H9 (cell line): ENCODE data around the gene SH3TC2. TPM values are rescaled to one million over a fixed set of nuclear protein-coding genes. Genes with fewer than 3 reads are reported as not detected.

Experiments
- DNase-seq: peaks from one replicate; pipeline ENCODE4 v3.0.0-alpha.2; 2017
- H2AFZ ChIP-seq: one replicate; pipeline ENCODE4 v1.6.1; 2013; ENCODE audit warnings: mild to moderate bottlenecking, low read length, control low read depth, moderate library complexity
- H2AK5ac ChIP-seq: 2 replicates; pipeline ENCODE4 v1.6.1; 2013; ENCODE audit warnings: low read length, control low read depth, mixed read lengths; ENCODE audit not compliant: insufficient read length
- H2BK120ac ChIP-seq: one replicate; pipeline ENCODE4 v1.6.1; 2013; ENCODE audit warnings: low read depth, mild to moderate bottlenecking, low read length, control low read depth, inconsistent platforms; ENCODE audit not compliant: poor library complexity, severe bottlenecking
- H2BK12ac ChIP-seq: 2 replicates; pipeline ENCODE4 v1.6.1; 2013; ENCODE audit warnings: low read length, control low read depth, mixed read lengths, low read depth; ENCODE audit not compliant: insufficient read length
- H2BK15ac ChIP-seq: 2 replicates; pipeline ENCODE4 v1.6.1; 2013; ENCODE audit warnings: low read depth, low read length, control low read depth
- H2BK20ac ChIP-seq: one replicate; pipeline ENCODE4 v1.6.1; 2013; ENCODE audit warnings: low read depth, mild to moderate bottlenecking, low read length, control low read depth, inconsistent platforms; ENCODE audit not compliant: poor library complexity, severe bottlenecking
- H2BK5ac ChIP-seq: 2 replicates; pipeline ENCODE4 v1.6.1; 2013; ENCODE audit warnings: low read length, control low read depth, mixed read lengths; ENCODE audit not compliant: insufficient read length
- H3K14ac ChIP-seq: 2 replicates; pipeline ENCODE4 v1.6.1; 2013; ENCODE audit warnings: low read length, control low read depth; ENCODE audit not compliant: insufficient read depth
- H3K18ac ChIP-seq: 2 replicates; pipeline ENCODE4 v1.6.1; 2013; ENCODE audit warnings: low read depth, mild to moderate bottlenecking, mixed read lengths, low read length, control low read depth; ENCODE audit not compliant: insufficient read length
- H3K23ac ChIP-seq: 2 replicates; pipeline ENCODE4 v1.6.1; 2013; ENCODE audit warnings: low read length, control low read depth, mixed read lengths, low read depth; ENCODE audit not compliant: insufficient read length
- H3K23me2 ChIP-seq: 2 replicates; pipeline ENCODE4 v1.6.1; 2013; ENCODE audit warnings: low read depth, mild to moderate bottlenecking, mixed read lengths, low read length, control low read depth; ENCODE audit not compliant: insufficient read length, poor library complexity, severe bottlenecking
- H3K27ac ChIP-seq: 2 replicates; pipeline ENCODE4 v1.5.1; 2013; ENCODE audit warnings: low read length, control low read depth, mixed read lengths, low read depth; ENCODE audit not compliant: insufficient read length
- H3K27me3 ChIP-seq: 2 replicates; pipeline ENCODE4 v1.6.1; 2013; ENCODE audit warnings: low read length, control low read depth, inconsistent platforms; ENCODE audit not compliant: insufficient read depth
- H3K4ac ChIP-seq: 2 replicates; pipeline ENCODE4 v1.6.1; 2013; ENCODE audit warnings: low read depth, mild to moderate bottlenecking, control low read depth, inconsistent platforms, low read length, moderate library complexity
- H3K4me1 ChIP-seq: 2 replicates; pipeline ENCODE4 v1.6.1; 2013; ENCODE audit warnings: low read length, control low read depth, inconsistent platforms; ENCODE audit not compliant: insufficient read depth
- H3K4me2 ChIP-seq: 2 replicates; pipeline ENCODE4 v1.6.1; 2013; ENCODE audit warnings: low read length, control low read depth, mixed read lengths; ENCODE audit not compliant: insufficient read length, insufficient read depth
- H3K56ac ChIP-seq: 2 replicates; pipeline ENCODE4 v1.6.1; 2013; ENCODE audit warnings: low read depth, mild to moderate bottlenecking, mixed read lengths, low read length, control low read depth; ENCODE audit not compliant: insufficient read length
- H3K79me1 ChIP-seq: 2 replicates; pipeline ENCODE4 v1.6.1; 2013; ENCODE audit warnings: low read depth, mild to moderate bottlenecking, moderate library complexity, low read length, control low read depth, inconsistent platforms; ENCODE audit not compliant: insufficient read depth, poor library complexity, severe bottlenecking
- H3K79me2 ChIP-seq: 2 replicates; pipeline ENCODE4 v1.6.1; 2013; ENCODE audit warnings: low read length, control low read depth, inconsistent platforms; ENCODE audit not compliant: insufficient read depth
- H3K9ac ChIP-seq: 2 replicates; pipeline ENCODE4 v1.6.1; 2013; ENCODE audit warnings: low read length, control low read depth, mixed read lengths; ENCODE audit not compliant: insufficient read length; ENCODE audit errors: extremely low read depth
- H3K9me3 ChIP-seq: one replicate; pipeline ENCODE4 v1.6.1; 2013; ENCODE audit warnings: low read depth, low read length, inconsistent platforms; ENCODE audit not compliant: control insufficient read depth
- H3T11ph ChIP-seq: one replicate; pipeline ENCODE4 v1.6.1; 2013; ENCODE audit warnings: mild to moderate bottlenecking, low read length, control low read depth, inconsistent platforms
- H4K20me1 ChIP-seq: one replicate; pipeline ENCODE4 v1.6.1; 2013; ENCODE audit not compliant: control insufficient read depth, insufficient read length, insufficient read depth
- H4K5ac ChIP-seq: 2 replicates; pipeline ENCODE4 v1.6.1; 2013; ENCODE audit warnings: low read depth, mild to moderate bottlenecking, mixed read lengths, low read length, control low read depth; ENCODE audit not compliant: insufficient read length
- H4K8ac ChIP-seq: replicated peaks from 2 replicates; pipeline ENCODE4 v1.6.1; 2013; ENCODE audit warnings: low read length, control low read depth, mixed read lengths, low read depth; ENCODE audit not compliant: insufficient read length
- H4K91ac ChIP-seq: 2 replicates; pipeline ENCODE4 v1.6.1; 2013; ENCODE audit warnings: low read depth, mild to moderate bottlenecking, moderate library complexity, mixed read lengths, low read length, control low read depth; ENCODE audit not compliant: insufficient read length
- H3K27ac Mint-ChIP-seq, 3 experiments: 2 replicates in 2 of 3; 3 replicates in 1 of 3; pipeline ENCODE4 v1.8.0; 2020 to 2021; ENCODE audit warnings: mixed read lengths in 3 of 3, mild to moderate bottlenecking in 1 of 3, moderate library complexity in 1 of 3
- H3K27me3 Mint-ChIP-seq: 2 replicates; pipeline ENCODE4 v1.8.0; 2021; ENCODE audit warnings: low read depth, mild to moderate bottlenecking, moderate library complexity, mixed read lengths
- H3K36me3 Mint-ChIP-seq, 3 experiments: 2 replicates in 2 of 3; 3 replicates in 1 of 3; pipeline ENCODE4 v1.8.0; 2020 to 2021; ENCODE audit warnings: low read depth in 3 of 3, mixed read lengths in 3 of 3; ENCODE audit not compliant: insufficient read depth in 1 of 3
- H3K4me1 Mint-ChIP-seq, 2 experiments: 2 replicates each; pipeline ENCODE4 v1.8.0; 2020; ENCODE audit warnings: mixed read lengths in 2 of 2
- H3K4me3 Mint-ChIP-seq, 2 experiments: 2 replicates in 1 of 2; 3 replicates in 1 of 2; pipeline ENCODE4 v1.8.0; 2020 to 2021; ENCODE audit warnings: mild to moderate bottlenecking in 2 of 2, mixed read lengths in 2 of 2, moderate library complexity in 1 of 2
- H3K9me3 Mint-ChIP-seq, 2 experiments: 2 replicates in 1 of 2; 3 replicates in 1 of 2; pipeline ENCODE4 v1.8.0; 2020; ENCODE audit warnings: mild to moderate bottlenecking in 2 of 2, mixed read lengths in 2 of 2, moderate library complexity in 1 of 2
- CTCF ChIP-seq: fragments of 200-600 bp; sonication (generic); conservative IDR thresholded peaks from 3 replicates; pipeline ENCODE4 v1.8.0; 2021; ENCODE audit warnings: antibody characterized with exemption, mild to moderate bottlenecking
- WGBS: extraction: QIAGEN DNeasy Blood & Tissue Kit; methylation state at CpG from one replicate; pipeline ENCODE4 v1.1.7; 2013; ENCODE audit warnings: missing lambda C conversion rate, low lambda C conversion rate, mixed read lengths; ENCODE audit not compliant: insufficient read length; ENCODE audit errors: extremely low coverage; 5-methylcytosine and 5-hydroxymethylcytosine counted together
- total RNA-seq: library from RNA; stranded (reverse); gene quantifications from 2 replicates; pipeline ENCODE4 v1.2.1, GENCODE V29; 2021

The SH3TC2 gene
- total RNA-seq, 1 experiment from 2014 or later = not detected

GRCh38 chr5:148996270-148996669 is 66.6 kb downstream of the SH3TC2 start:
- Histone ChIP-seq H2BK5ac (no peak overlapping the region), H3K56ac (no peak overlapping the region), H3K27me3 (no peaks in the 10 kb centered on the region), H3K9ac (no peak overlapping the region), H3K4me2 (no peak overlapping the region), H3K79me1 (no peaks in the 10 kb centered on the region), H3K4ac (no peak overlapping the region), H2BK12ac (no peak overlapping the region), H4K20me1 (no peaks in the 10 kb centered on the region), H2BK120ac (no peak overlapping the region), H3K14ac (no peak overlapping the region), H3T11ph (no peak overlapping the region), H3K23ac (no peak overlapping the region), H2BK15ac (no peak overlapping the region), H3K18ac (no peak overlapping the region), H2BK20ac (no peak overlapping the region), H3K79me2 (no peaks in the 10 kb centered on the region), H4K8ac (no peak overlapping the region), H2AFZ (no peak overlapping the region), H4K91ac (no peak overlapping the region), H3K27ac (no peak overlapping the region), H2AK5ac (no peak overlapping the region), H3K9me3 (no peaks in the 10 kb centered on the region), H4K5ac (no peak overlapping the region), H3K23me2 (no peaks in the 10 kb centered on the region), H3K4me1 (no peaks in the 10 kb centered on the region)
- no CpG with 5 or more reads among the region's 3 CpGs for WGBS
- Mint-ChIP-seq H3K27me3 (no peaks in the 10 kb centered on the region), H3K9me3 (no peaks in the 10 kb centered on the region), H3K36me3 (no peaks in the 10 kb centered on the region), H3K27ac (0 out of 7 replicates have a peak overlapping the region, but pooled peaks of 1 of the 3 experiments have one; percentile 13), H3K4me3 (no peak overlapping the region), H3K4me1 (peaks cover under 1 to 4% of the 10 kb centered on the region in 2 experiments)
- no peak for TF ChIP-seq CTCF
- no peak for DNase-seq
